Stimulated activated CD8-positive, alpha-beta memory T cell treated with anti-CD3 and anti-CD28 coated beads, Interleukin-7, amount 100 ng/mL, for 1 hour (primary cell): ENCODE data around the gene MAP3K20.
"Not testable (repeated sequence)": the region's sequence is repeated elsewhere in the genome, so short reads cannot be mapped to it uniquely, and the experiment has no call there.

Source experiments
- DNase-seq, 2 donors: peaks; one replicate each; pipeline ENCODE4 v3.0.0-alpha.2; 2020; ENCODE audit warnings: low read depth in 2 of 2

Gene MAP3K20

GRCh38 chr2:173199294-173199693 is 123.6 kb downstream of the MAP3K20 start:
- DNase-seq: no peak

GRCh38 chr2:173202570-173202969 is 126.9 kb downstream of the MAP3K20 start:
- no peak for DNase-seq

DNA sequence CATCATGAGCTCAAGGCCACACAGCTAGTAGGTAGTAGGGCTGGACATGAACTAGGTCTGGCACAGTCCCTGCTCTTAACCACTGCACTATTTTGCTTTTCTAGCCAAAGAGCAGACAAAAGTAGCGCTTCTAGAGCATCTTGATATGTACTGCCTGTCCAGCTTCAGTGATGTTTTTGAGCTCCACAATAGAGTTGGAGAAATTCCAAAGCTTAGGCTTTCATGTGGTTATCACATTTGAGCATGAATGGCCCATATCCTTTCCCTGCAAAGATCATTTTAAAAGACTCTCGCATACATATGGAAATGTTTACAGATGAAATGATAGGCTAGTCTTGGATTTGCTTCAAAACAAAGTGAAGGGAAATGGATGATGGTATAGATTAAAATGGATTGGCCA is 128.7 kb downstream of the MAP3K20 start:
- no peak for DNase-seq

GRCh38 chr2:173205375-173205774 is 129.7 kb downstream of the MAP3K20 start:
- no peak for DNase-seq

DNA sequence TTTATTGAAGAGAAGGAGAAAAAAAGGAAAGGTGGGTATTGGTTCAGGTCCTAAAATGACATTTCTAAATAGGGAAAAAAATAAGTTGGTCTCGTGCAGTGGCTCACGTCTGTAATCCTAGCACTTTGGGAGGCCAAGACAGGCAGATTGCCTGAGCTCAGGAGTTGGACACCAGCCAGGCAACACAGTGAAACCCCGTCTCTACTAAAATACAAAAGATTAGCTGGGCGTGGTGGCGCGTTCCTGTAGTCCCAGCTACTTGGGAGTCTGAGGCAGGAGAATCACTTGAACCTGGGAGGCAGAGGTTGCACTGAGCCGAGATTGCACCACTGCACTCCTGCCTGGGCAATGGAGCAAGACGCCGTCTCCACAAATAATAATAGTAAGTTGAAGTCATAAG is 131.5 kb downstream of the MAP3K20 start:
- not testable (repeated sequence) for DNase-seq

- peak in 1 of 2 donors; percentile 9 for DNase-seq
Measured at GRCh38 chr2:173210270-173211196, 134.9 kb downstream of the MAP3K20 start.

- no peak for DNase-seq
Measured at GRCh38 chr2:173213181-173213580, 137.5 kb downstream of the MAP3K20 start.

DNA sequence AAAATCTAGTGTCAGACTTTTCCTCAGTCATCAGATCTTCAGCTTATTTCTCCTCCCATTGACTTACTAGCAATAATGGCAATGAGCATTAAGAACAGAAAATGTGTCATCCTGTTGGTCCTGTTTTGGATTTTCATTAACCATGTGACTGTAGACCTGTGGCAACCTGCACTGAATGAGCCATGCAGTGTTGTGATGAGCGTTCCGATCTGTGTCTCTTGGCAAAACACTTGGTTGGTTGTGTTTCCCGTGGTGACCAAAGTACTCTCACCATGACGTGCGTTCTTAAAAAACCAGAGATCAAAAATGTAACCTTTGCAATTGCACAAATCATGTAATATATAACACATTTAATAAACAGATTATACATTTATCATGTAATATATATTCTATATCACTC is 138.6 kb downstream of the MAP3K20 start:
- DNase-seq: no peak

GRCh38 chr2:173215316-173215715 is 139.7 kb downstream of the MAP3K20 start:
- no peak for DNase-seq

DNA sequence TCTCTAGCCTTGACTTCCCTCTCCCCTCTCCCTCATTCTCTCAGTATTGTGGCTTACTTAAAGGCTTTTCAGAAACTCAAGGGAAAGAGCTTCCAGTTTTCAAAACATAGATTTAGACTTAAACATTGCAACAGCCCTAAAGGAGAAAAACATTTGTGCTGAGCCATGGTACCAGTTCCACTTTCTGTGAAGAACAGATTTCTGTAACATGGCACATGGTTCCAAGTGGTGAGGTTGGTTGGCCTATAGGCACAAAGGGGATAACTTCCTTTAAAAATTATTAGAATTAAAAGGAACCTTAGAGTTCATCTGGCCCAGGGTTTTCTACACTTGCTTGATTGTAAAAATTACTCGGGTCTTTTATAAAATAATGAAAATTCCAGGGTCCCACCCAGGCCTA is 140.4 kb downstream of the MAP3K20 start:
- no peak for DNase-seq

DNA sequence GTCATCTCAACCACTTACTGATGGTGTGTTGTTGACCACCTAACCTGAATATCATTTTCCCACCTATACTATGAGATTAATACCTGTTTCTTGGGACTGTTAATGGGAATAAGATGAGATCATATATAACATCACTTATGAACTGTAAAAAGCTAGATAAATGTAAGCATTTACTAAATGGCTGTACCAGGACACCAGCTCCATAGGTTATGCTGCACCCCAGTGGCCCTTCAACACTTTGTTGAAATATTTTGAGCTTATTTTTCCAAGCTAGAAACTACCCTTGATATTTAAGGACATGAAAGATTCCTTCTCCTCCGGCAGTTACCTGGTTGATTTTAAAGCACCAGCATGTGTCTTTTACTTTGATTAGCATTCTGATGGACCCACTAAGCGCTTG is 141.0 kb downstream of the MAP3K20 start:
- DNase-seq: no peak

GRCh38 chr2:173217116-173217840 is 141.6 kb downstream of the MAP3K20 start:
- no peak for DNase-seq

DNA sequence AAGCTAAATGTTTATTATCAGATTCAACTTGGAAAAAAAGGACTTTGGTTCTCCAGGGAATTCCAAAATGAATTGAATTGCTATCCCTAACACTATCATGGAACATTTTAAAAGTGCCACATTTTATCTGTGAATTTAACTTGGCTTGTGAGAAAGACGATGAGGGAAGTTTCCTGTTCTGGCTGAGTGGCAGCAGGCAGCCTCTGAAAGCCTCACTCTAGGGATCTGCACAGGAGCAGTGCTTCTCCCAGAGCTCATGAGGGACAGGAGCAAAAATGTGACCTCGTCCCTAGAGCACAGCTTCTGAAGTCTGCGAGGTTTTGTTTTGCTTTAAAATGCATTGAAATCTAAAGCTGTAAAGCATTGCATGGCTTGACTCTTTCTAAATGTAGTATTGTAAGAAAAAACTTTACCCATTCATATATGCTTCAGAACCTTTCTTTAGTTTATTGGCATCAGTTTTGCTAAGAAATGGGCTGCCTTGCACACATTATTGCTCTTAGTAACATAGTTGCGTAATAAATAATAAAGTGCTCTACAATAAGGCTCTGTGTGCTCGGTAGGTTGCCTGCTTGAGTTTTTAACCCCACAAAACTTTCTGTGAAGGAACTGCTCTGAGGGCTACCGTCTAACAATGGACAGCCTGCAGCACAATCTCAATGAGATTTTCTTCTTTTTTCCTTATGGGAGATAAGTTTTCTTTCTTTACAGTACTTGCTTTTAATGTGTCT is 142.8 kb downstream of the MAP3K20 start:
- no peak for DNase-seq

DNA sequence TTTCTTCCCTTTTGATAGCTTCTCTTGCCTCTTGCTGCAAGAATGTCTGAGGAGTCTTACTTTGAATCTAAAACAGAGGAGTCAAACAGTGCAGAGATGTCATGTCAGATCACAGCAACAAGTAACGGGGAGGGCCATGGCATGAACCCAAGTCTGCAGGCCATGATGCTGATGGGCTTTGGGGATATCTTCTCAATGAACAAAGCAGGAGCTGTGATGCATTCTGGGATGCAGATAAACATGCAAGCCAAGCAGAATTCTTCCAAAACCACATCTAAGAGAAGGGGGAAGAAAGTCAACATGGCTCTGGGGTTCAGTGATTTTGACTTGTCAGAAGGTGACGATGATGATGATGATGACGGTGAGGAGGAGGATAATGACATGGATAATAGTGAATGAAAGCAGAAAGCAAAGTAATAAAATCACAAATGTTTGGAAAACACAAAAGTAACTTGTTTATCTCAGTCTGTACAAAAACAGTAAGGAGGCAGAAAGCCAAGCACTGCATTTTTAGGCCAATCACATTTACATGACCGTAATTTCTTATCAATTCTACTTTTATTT is 145.6 kb downstream of the MAP3K20 start:
- no peak for DNase-seq

DNA sequence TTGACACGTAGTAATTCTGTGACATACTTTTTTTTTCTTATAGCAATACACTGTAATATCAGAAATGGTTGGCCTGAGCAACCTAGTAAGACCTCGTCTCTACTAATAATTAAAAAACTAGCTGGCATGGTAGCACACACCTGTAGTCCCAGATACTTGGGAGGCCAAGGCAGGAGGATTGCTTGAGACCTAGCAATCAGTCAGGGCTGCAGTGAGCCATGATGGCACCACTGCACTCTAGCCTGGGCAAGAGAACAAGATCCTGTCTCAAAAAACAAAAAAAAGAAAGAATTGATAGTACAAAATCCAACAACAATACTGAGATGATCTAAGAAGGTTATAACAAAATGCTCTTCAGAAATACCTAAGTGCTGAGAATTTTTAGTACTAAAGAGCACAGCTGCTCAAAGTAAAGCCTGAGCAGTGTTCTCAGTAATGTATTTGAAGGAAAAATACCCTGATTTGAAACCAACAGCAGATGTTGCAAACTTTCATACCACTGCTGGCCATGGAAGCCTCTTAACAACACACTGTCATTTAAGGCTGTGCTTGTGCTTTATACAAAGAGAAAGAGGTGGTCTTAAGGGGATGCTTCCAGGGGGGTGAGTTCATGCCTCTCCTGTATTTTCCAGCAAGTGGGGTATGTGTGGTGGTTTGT is 146.4 kb downstream of the MAP3K20 start:
- no peak for DNase-seq

DNA sequence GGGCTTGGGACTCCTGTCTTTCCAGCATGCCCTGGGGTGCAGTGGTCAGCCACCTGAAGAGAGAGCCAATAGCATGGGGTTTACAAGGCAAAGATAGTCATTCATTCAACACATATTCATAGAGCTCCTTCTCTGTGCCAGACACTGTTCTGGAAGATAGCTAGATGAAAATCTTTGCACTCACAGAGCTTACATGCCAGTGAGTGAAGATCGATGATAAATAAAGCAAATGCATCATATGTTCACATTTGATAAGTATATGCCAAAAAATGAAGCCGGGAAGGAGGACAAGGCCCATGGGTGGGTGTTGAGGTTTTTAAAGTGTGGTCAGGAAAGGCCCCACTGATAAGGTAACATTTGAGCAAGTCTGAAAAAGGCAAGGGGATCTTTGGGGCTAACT is 148.2 kb downstream of the MAP3K20 start:
- no peak for DNase-seq

- DNase-seq: no peak
Measured at GRCh38 chr2:173226899-173227698, 151.5 kb downstream of the MAP3K20 start.

- DNase-seq: no peak
Measured at GRCh38 chr2:173229086-173229485, 153.4 kb downstream of the MAP3K20 start.

DNA sequence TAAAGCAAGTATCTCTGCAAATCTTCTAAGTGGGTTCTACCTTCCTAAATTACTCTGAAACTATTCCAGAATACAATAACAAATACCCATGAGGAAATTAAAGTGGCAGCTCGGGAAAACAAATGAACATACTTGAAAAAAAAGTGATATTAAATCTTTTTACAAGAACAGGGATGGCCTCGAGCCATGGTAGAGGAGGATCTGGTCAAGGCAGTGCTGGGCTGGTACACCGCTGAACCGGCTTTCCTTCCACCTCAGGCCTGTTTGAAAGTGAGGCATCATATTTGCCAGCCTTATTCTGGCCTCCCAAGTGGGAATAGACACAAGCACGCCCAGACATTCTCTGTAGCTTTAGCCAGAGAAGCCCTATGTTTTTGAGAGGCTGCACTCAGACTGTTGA is 154.5 kb downstream of the MAP3K20 start:
- DNase-seq: no peak

DNA sequence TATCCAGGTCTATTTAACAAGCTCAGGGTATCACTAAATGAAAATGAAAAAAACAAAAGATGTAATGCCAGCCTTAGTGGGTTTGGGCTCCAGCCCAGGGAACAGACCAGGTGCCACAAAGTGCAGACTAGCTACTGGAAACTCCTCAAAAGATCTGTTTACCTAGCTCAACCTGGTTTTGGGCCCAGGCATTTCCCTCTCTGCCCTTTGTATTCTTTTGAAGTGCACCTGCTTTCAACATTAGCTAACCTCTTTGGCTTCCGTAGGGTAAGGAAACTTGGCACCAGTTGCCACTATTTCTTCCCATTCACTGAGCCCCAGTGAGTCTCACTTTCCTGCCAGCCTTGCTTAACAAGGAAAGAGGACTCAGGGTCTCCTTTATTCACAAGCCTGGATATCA is 155.4 kb downstream of the MAP3K20 start:
- no peak for DNase-seq

- DNase-seq: no peak
Measured at GRCh38 chr2:173231465-173231864, 155.8 kb downstream of the MAP3K20 start.
